Heart left ventricle (tissue), 13 donors: ENCODE results near the gene FKBP4.

Experiments
- POLR2A ChIP-seq, 2 donors: fragments of 450-650 bp; IDR thresholded peaks; one replicate each; pipeline ENCODE4 v1.6.1; 2017; ENCODE audit warnings: antibody characterized with exemption in 2 of 2, mild to moderate bottlenecking in 2 of 2, moderate library complexity in 2 of 2
- TF ChIP-seq, protein P1 (sequence below), 12 donors: fragments of 200-600 bp; sonication (generic) in 4 of 12; IDR thresholded peaks; one replicate each; pipeline versions ENCODE4 v1.5.0 to v1.8.0; 2018 to 2022; ENCODE audit warnings: antibody characterized with exemption in 12 of 12, mild to moderate bottlenecking in 5 of 12
- donor health status: ischemic (EF 13 %, LVEDD 7.1; RV severe dilation, severe dysfunction).
- donor health status: DM: no; HTN: yes; CAD: no.
- donor health status: DM: no; HTN: no; CAD: no.
- donor health status: ischemic (EF 25% LVEDD 6.9; RV normal size, moderate dysfunction).
- donor health status: ischemic (EF 25% LVEDD 5.7; RV mildly dilated, moderate dysfunction).
- donor health status: ischemic (EF 35%, LVEDD 5.7; RV mildly dilated, moderate dysfunction).
- donor health status: nonischemic (EF 11% LVEDD 7.7; RV severe dilation, severe dysfunction).
- donor health status: DM: yes; HTN: yes; CAD: no.
- donor health status: PGD.
- donor health status: ischemic (EF 29% LVEDD 5.4; RV normal size, mild dysfunction).
- donor health status: nonischemic (EF 23%, LVEDD 6.1; RV moderate dilation, normal function).

DNA sequence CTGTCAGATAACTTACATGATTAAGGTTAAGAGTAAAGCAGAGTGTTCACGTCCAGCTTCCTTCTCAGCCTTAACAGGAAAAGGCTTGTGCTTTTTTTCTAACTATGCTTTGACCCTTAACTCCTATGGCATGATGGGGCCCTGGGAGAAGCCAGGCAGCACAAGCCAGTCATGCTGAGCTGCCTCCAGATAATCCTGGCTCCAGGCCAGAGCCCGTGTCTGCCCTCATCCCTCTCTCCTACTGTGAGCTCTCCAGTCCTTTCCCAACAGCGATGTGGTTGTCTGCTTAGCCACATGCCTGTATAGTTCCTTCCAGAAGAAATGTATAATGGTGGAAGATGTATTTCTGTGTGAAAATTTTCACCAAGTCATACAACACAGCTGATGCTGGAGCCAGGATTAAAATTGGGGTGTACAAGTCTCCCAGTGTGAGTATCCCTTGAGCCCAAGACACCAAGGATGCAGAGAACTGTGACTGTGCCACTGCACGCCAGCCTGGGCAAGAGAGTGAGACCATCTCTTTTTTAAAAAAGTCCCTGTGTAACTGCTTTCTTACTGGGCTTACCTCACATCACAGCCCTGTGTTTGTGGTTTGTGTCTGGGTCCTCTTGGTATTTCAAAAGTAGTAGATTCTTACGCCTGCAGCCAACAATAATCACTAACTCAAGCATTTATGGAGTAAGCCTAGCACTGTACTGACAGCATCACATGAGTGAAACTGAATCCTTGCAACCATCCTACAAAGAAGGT lies 9.8 kb downstream of the FKBP4 start:
- TF ChIP-seq, protein P1, sequence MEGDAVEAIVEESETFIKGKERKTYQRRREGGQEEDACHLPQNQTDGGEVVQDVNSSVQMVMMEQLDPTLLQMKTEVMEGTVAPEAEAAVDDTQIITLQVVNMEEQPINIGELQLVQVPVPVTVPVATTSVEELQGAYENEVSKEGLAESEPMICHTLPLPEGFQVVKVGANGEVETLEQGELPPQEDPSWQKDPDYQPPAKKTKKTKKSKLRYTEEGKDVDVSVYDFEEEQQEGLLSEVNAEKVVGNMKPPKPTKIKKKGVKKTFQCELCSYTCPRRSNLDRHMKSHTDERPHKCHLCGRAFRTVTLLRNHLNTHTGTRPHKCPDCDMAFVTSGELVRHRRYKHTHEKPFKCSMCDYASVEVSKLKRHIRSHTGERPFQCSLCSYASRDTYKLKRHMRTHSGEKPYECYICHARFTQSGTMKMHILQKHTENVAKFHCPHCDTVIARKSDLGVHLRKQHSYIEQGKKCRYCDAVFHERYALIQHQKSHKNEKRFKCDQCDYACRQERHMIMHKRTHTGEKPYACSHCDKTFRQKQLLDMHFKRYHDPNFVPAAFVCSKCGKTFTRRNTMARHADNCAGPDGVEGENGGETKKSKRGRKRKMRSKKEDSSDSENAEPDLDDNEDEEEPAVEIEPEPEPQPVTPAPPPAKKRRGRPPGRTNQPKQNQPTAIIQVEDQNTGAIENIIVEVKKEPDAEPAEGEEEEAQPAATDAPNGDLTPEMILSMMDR (IDR thresholded peaks at IDR 0.05), result no peak
- no peak for TF ChIP-seq POLR2A (IDR thresholded peaks at IDR 0.05)
